HCT116 (cell line): ENCODE data around the gene CTBP1. TPM values are rescaled to one million over a fixed set of nuclear protein-coding genes. Genes with fewer than 3 reads are reported as not detected.
A peak's percentile ranks its signal among the peaks of the same experiment; 100 is the strongest.

Source experiments
- ATAC-seq: fragments of 200-7000 bp; cut with Tn5 transposase; 2 replicates; pipeline ENCODE4 v1.9.1; 2020; ENCODE audit warnings: mild to moderate bottlenecking, moderate library complexity
- BruUV-seq: library from RNA; stranded (reverse); fragments of 400-500 nt; replicated peaks from 2 replicates; lab custom pipeline; 2021; lab: Mats Ljungman, UMichigan
- CTCF ChIA-PET: fragments of 300-600 bp; sonication (Branson Sonifier 250); formaldehyde crosslinking; loops from one replicate; lab custom pipeline; 2021; ENCODE audit warnings: antibody characterized with exemption; lab: Charles Lee
- POLR2A ChIA-PET: fragments of 300-600, 350-600 bp; sonication (Branson Sonifier 250); formaldehyde crosslinking; loops from one replicate; lab custom pipeline; 2021; ENCODE audit warnings: antibody characterized with exemption; lab: Charles Lee
- RAD21 ChIA-PET, 2 experiments: fragments of 300-600 bp; sonication (Branson Sonifier 250); formaldehyde crosslinking; loops; one replicate each; lab custom pipeline; 2023; ENCODE audit warnings: low total read pairs in 2 of 2; ENCODE audit not compliant: uncharacterized antibody in 2 of 2, unreplicated experiment in 2 of 2, low non-redundant PET in 1 of 2; lab: Charles Lee
- DNase-seq: peaks from one replicate; pipeline ENCODE4 v3.0.0-alpha.2; 2010; ENCODE audit warnings: low read depth, low spot score
- H2AFZ ChIP-seq: fragments of 200-600 bp; shearing (Covaris generic), sonication (generic); 2 replicates; pipeline ENCODE4 v1.6.1; 2017; ENCODE audit warnings: low read depth, mixed run types, mixed read lengths, antibody characterized with exemption, low read length; ENCODE audit not compliant: poor library complexity, severe bottlenecking
- H3K27ac ChIP-seq: 2 replicates; pipeline ENCODE4 v1.5.1; 2012; ENCODE audit warnings: low read depth, low read length
- H3K27me3 ChIP-seq: fragments of 200-600 bp; sonication (generic); 2 replicates; pipeline ENCODE4 v1.6.1; 2016; ENCODE audit warnings: mixed run types, low read length, mixed read lengths; ENCODE audit not compliant: insufficient read depth
- H3K36me3 ChIP-seq, 2 experiments: fragments of 200-500 bp in 1 of 2; fragments of 200-600 bp in 1 of 2; sonication (Bioruptor generic) in 1 of 2; sonication (generic) in 1 of 2; 2 replicates each; pipeline versions ENCODE4 v1.5.1 to v1.6.1; 2014 to 2016; ENCODE audit warnings: low read length in 2 of 2, inconsistent platforms in 1 of 2, mixed read lengths in 1 of 2, mixed run types in 1 of 2; ENCODE audit not compliant: insufficient read depth in 2 of 2, control insufficient read depth in 1 of 2
- H3K4me1 ChIP-seq, 2 experiments: fragments of 200-600 bp in 1 of 2; sonication (generic) in 1 of 2; 2 replicates each; pipeline versions ENCODE4 v1.5.1 to v1.6.1; 2012 to 2017; ENCODE audit warnings: low read length in 2 of 2, inconsistent platforms in 1 of 2, mild to moderate bottlenecking in 1 of 2, mixed read lengths in 1 of 2, mixed run types in 1 of 2, moderate library complexity in 1 of 2; ENCODE audit not compliant: insufficient read depth in 2 of 2, control insufficient read depth in 1 of 2
- H3K4me2 ChIP-seq: fragments of 200-600 bp; sonication (generic); 2 replicates; pipeline ENCODE4 v1.6.1; 2017; ENCODE audit warnings: mixed run types, low read length, mixed read lengths
- H3K4me3 ChIP-seq, 2 experiments: fragments of 200-600 bp in 1 of 2; sonication (generic) in 1 of 2; replicated peaks in 1 of 2; 2 replicates each; pipeline ENCODE4 v1.5.1; 2011 to 2016; ENCODE audit warnings: low read length in 2 of 2, control low read depth in 1 of 2, low read depth in 1 of 2, mild to moderate bottlenecking in 1 of 2, mixed read lengths in 1 of 2, mixed run types in 1 of 2
- H3K79me2 ChIP-seq: fragments of 200-600 bp; sonication (generic); 2 replicates; pipeline ENCODE4 v1.6.1; 2017; ENCODE audit warnings: mild to moderate bottlenecking, mixed run types, low read length, moderate library complexity, mixed read lengths; ENCODE audit not compliant: insufficient read depth
- H3K9ac ChIP-seq: fragments of 200-600 bp; sonication (generic); 2 replicates; pipeline ENCODE4 v1.6.1; 2016; ENCODE audit warnings: low read length, mixed read lengths
- H3K9me2 ChIP-seq: fragments of 200-600 bp; sonication (generic), shearing (Covaris generic); 2 replicates; pipeline ENCODE4 v1.6.1; 2017; ENCODE audit warnings: mixed run types, mild to moderate bottlenecking, moderate library complexity; ENCODE audit not compliant: insufficient read depth
- H3K9me3 ChIP-seq, 2 experiments: fragments of 200-500 bp in 1 of 2; fragments of 200-600 bp in 1 of 2; sonication (Bioruptor generic) in 1 of 2; sonication (generic) in 1 of 2; 2 replicates each; pipeline ENCODE4 v1.6.1; 2014 to 2017; ENCODE audit warnings: low read length in 2 of 2, mixed read lengths in 2 of 2, inconsistent platforms in 1 of 2, low read depth in 1 of 2, mild to moderate bottlenecking in 1 of 2, mixed run types in 1 of 2, moderate library complexity in 1 of 2; ENCODE audit not compliant: control insufficient read depth in 1 of 2, insufficient read depth in 1 of 2
- H4K20me1 ChIP-seq: fragments of 200-600 bp; sonication (generic), shearing (Covaris generic); 2 replicates; pipeline ENCODE4 v1.6.1; 2017; ENCODE audit warnings: mixed run types, mild to moderate bottlenecking, moderate library complexity; ENCODE audit not compliant: insufficient read depth
- CBX3 ChIP-seq: IDR thresholded peaks from 2 replicates; pipeline ENCODE4 v1.6.1; 2012; ENCODE audit warnings: low read depth
- EGR1 ChIP-seq: IDR thresholded peaks from 2 replicates; pipeline ENCODE4 v1.6.1; 2012; ENCODE audit warnings: low read depth
- EZH2 ChIP-seq: fragments of 200-600 bp; sonication (generic); IDR thresholded peaks from 2 replicates; pipeline ENCODE4 v1.6.1; 2017; ENCODE audit warnings: antibody characterized with exemption, mixed run types
- POLR2A ChIP-seq: IDR thresholded peaks from 2 replicates; pipeline ENCODE4 v1.7.0; 2011; ENCODE audit warnings: borderline replicate concordance; ENCODE audit not compliant: insufficient read depth, insufficient read length; ENCODE audit errors: extremely low read depth
- POLR2AphosphoS5 ChIP-seq: IDR thresholded peaks from 2 replicates; pipeline ENCODE4 v1.6.1; 2011; ENCODE audit warnings: mild to moderate bottlenecking, low read depth, low read length, moderate library complexity
- RAD21 ChIP-seq: IDR thresholded peaks from 2 replicates; pipeline ENCODE4 v1.6.1; 2012; ENCODE audit warnings: low read depth, mild to moderate bottlenecking
- SRF ChIP-seq: IDR thresholded peaks from 2 replicates; pipeline ENCODE4 v1.6.1; 2012; ENCODE audit warnings: low read depth
- ZNF274 ChIP-seq: fragments of 200-500 bp; sonication (Bioruptor generic); IDR thresholded peaks from 2 replicates; pipeline ENCODE4 v1.6.1; 2014; ENCODE audit warnings: mild to moderate bottlenecking, low read depth, low read length, inconsistent platforms
- intact Hi-C: fragments of 100-400 bp; cut with micrococcal nuclease; formaldehyde crosslinking; loops from 2 replicates; pipeline ENCODE4 v1.10.0; 2022
- total RNA-seq: library from RNA; stranded (reverse); gene quantifications from one replicate; pipeline ENCODE4 v1.2.1, GENCODE V29; 2021; ENCODE audit not compliant: unreplicated experiment
- TF ChIP-seq, protein P1 (sequence below): IDR thresholded peaks from 2 replicates; pipeline ENCODE4 v1.6.1; 2011; ENCODE audit warnings: mild to moderate bottlenecking, low read length, moderate library complexity; ENCODE audit not compliant: insufficient replicate concordance; ENCODE audit errors: extremely low read depth
- TF ChIP-seq, protein P2 (sequence below), 3 experiments: fragments of 200-600 bp in 1 of 3; sonication (generic) in 1 of 3; IDR thresholded peaks in 2 of 3; conservative IDR thresholded peaks in 1 of 3; 2 replicates each; pipeline ENCODE4 v1.5.1; 2012 to 2017; ENCODE audit warnings: low read depth in 2 of 3, low read length in 2 of 3, antibody characterized with exemption in 1 of 3, borderline replicate concordance in 1 of 3, control low read depth in 1 of 3, mild to moderate bottlenecking in 1 of 3, mixed read lengths in 1 of 3, mixed run types in 1 of 3, moderate library complexity in 1 of 3; ENCODE audit not compliant: insufficient read depth in 1 of 3

Gene CTBP1
- total RNA-seq, 1 experiment from 2014 or later, result 175 TPM

- TF ChIP-seq, protein P1, sequence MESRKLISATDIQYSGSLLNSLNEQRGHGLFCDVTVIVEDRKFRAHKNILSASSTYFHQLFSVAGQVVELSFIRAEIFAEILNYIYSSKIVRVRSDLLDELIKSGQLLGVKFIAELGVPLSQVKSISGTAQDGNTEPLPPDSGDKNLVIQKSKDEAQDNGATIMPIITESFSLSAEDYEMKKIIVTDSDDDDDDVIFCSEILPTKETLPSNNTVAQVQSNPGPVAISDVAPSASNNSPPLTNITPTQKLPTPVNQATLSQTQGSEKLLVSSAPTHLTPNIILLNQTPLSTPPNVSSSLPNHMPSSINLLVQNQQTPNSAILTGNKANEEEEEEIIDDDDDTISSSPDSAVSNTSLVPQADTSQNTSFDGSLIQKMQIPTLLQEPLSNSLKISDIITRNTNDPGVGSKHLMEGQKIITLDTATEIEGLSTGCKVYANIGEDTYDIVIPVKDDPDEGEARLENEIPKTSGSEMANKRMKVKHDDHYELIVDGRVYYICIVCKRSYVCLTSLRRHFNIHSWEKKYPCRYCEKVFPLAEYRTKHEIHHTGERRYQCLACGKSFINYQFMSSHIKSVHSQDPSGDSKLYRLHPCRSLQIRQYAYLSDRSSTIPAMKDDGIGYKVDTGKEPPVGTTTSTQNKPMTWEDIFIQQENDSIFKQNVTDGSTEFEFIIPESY, result no peak
- no peak for TF ChIP-seq CBX3
These were observed 39.9 kb upstream of the CTBP1 start (continued) for GRCh38 chr4:1288786-1289185.

DNA sequence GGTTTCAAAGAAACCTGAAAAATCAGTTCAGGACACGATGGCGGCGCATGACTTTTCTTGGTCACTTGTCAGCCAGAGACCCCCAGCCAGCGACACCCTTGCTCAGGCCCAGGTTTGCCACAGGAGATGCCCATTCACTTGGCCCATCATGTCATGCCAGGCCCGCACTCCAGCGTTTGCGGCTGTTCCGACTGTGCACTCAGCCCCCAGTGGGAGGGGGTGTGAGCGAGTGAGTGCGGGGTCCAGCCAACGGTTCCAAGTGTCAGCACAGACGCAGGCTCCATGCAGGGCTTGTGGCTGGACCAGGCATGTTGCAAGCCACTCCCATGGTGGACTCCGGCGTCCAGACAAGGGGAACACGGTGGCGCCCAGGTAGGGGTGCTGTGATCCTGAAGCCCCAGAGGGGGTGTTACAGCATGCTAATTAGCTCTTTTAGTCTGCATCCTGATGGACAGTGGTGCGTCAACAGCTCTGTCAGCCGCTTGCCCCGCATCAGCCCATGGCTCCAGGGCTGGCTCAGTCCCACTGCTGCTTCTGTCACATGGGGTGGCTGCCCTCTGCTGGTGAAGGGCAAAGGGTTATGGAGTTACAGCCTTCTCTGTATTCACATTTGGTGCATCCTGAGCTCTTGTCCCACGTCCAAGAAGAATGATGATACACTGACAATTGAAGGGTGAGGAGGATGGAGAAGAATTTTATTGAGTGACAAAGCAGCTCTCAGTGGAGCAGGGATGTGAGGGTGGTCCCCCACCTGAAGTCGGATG is 37.0 kb upstream of the CTBP1 start:
- POLR2A ChIA-PET, result no interaction called here
- no peaks in the 10 kb centered on the region for H3K36me3 ChIP-seq
- peaks cover 13% of the 10 kb centered on the region for H3K79me2 ChIP-seq
- no peak overlapping the region for H2AFZ ChIP-seq
- ATAC-seq (no peak), DNase-seq (no peak)
- H3K4me1 ChIP-seq, result peaks cover 3 to 13% of the 10 kb centered on the region in 2 experiments; a peak in 3 of 4 replicates
- no peak overlapping the region for H3K9ac ChIP-seq
- H3K27me3 ChIP-seq, result no peaks in the 10 kb centered on the region
- no peak overlapping the region for H3K4me3 ChIP-seq
- CTCF ChIA-PET, result no interaction called here
- no peaks in the 10 kb centered on the region for H4K20me1 ChIP-seq
- intact Hi-C loops, result loop anchor here (5.0 kb wide), 2 partner anchors 61 to 274 kb away; partner anchors contain the start of genes FGFRL1 and UVSSA
- RAD21 ChIA-PET, result no interaction called here
- H3K4me2 ChIP-seq, result no peak overlapping the region
- H3K9me2 ChIP-seq, result no peaks in the 10 kb centered on the region
- H3K27ac ChIP-seq, result no peak overlapping the region
- peaks cover 0 to 9% of the 10 kb centered on the region in 2 experiments; a peak in 2 of 4 replicates for H3K9me3 ChIP-seq
- BruUV-seq, result no TSS peak
- TF ChIP-seq EZH2 (no peak), SRF (no peak), RAD21 (peak; percentile 29; the same call in 1 of the 2 replicates), POLR2AphosphoS5 (no peak), POLR2A (no peak), EGR1 (no peak), ZNF274 (no peak)
- TF ChIP-seq, protein P2, sequence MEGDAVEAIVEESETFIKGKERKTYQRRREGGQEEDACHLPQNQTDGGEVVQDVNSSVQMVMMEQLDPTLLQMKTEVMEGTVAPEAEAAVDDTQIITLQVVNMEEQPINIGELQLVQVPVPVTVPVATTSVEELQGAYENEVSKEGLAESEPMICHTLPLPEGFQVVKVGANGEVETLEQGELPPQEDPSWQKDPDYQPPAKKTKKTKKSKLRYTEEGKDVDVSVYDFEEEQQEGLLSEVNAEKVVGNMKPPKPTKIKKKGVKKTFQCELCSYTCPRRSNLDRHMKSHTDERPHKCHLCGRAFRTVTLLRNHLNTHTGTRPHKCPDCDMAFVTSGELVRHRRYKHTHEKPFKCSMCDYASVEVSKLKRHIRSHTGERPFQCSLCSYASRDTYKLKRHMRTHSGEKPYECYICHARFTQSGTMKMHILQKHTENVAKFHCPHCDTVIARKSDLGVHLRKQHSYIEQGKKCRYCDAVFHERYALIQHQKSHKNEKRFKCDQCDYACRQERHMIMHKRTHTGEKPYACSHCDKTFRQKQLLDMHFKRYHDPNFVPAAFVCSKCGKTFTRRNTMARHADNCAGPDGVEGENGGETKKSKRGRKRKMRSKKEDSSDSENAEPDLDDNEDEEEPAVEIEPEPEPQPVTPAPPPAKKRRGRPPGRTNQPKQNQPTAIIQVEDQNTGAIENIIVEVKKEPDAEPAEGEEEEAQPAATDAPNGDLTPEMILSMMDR (IDR thresholded peaks at IDR 0.05 in 2 of 3, conservative IDR thresholded peaks at IDR 0.05 in 1 of 3; ENCODE audit: borderline replicate concordance in 1 of 3, insufficient read depth in 1 of 3, low read depth in 2 of 3, low read length in 2 of 3), result peak in 2 of 3 experiments; percentile 9 to 27; a peak in 2 of 6 replicates
